Measurements from ENCODE around the gene RCN2. TPM values are rescaled to one million over a fixed set of nuclear protein-coding genes. Genes with fewer than 3 reads are reported as not detected.
"Not testable (repeated sequence)": the region's sequence is repeated elsewhere in the genome, so short reads cannot be mapped to it uniquely, and the experiment has no call there.

The RCN2 gene
- total and polyA plus RNA-seq, 2 of the 13 experiments (the other 11 are each of a cell fraction or from before 2014, with no cell fraction given), result 84.4 to 89.0 TPM

GRCh38 chr15:76899176-76899930 lies 32.2 kb upstream of the RCN2 start:
- CTCF ChIA-PET (ENCODE audit: low intra/inter-chr PET ratio, low total read pairs); POLR2A ChIA-PET; FAIRE-seq; H3K36me3 ChIP-seq (replicated peaks in 1 of 2; ENCODE audit: control insufficient read depth in 1 of 2, insufficient read depth in 2 of 2, low read length in 2 of 2); H3K4me3 ChIP-seq (replicated peaks in 1 of 3; ENCODE audit: insufficient read depth in 1 of 3, low read depth in 2 of 3, low read length in 3 of 3); H3K9me3 ChIP-seq (ENCODE audit: low read length); DNase-seq (ENCODE audit: low spot score); intact Hi-C loops (cut with micrococcal nuclease; ENCODE audit: unreplicated experiment); ATAC-seq; BruUV-seq (replicated peaks); H3K4me2 ChIP-seq (ENCODE audit: low read depth, low read length); H3K9ac ChIP-seq (ENCODE audit: insufficient read depth, low read depth, low read length); H3K27ac ChIP-seq (ENCODE audit: extremely low read length, insufficient read depth, low read length); H3K27me3 ChIP-seq (ENCODE audit: control insufficient read depth in 1 of 2, insufficient read depth in 2 of 2, low read length in 2 of 2); H4K20me1 ChIP-seq (ENCODE audit: insufficient read depth, low read length); in situ Hi-C loops (cut with HindIII; ENCODE audit: extremely low pct_ligation_motif_present, low pct_unique_long_range_greater_than_20kb); H2AFZ ChIP-seq (ENCODE audit: low read length): not testable (repeated sequence)
- H3K79me2 ChIP-seq (ENCODE audit: insufficient read depth, low read length), result peaks cover 12% of the 10 kb centered on the region
- TF ChIP-seq ZNF687 (CRISPR knock-in tag; IDR thresholded peaks at IDR 0.05), result peak; percentile 55
- TF ChIP-seq ZBTB38 (CRISPR knock-in tag; IDR thresholded peaks at IDR 0.05), result 0 out of 2 replicates have a peak, but pooled peaks have one; percentile 17
- peaks cover 39% of the 10 kb centered on the region for H3K4me1 ChIP-seq (ENCODE audit: insufficient read depth, low read length)
- WGBS (ENCODE audit: low lambda C conversion rate), result 91% methylated on average over 38 of the region's 39 CpGs

- DNase-seq (ENCODE audit: low spot score); H3K9ac ChIP-seq (ENCODE audit: insufficient read depth, low read depth, low read length); H3K9me3 ChIP-seq (ENCODE audit: low read length); FAIRE-seq; BruUV-seq (replicated peaks); H2AFZ ChIP-seq (ENCODE audit: low read length); H3K4me3 ChIP-seq (replicated peaks in 1 of 3; ENCODE audit: insufficient read depth in 1 of 3, low read depth in 2 of 3, low read length in 3 of 3); H3K36me3 ChIP-seq (replicated peaks in 1 of 2; ENCODE audit: control insufficient read depth in 1 of 2, insufficient read depth in 2 of 2, low read length in 2 of 2); ATAC-seq; H4K20me1 ChIP-seq (ENCODE audit: insufficient read depth, low read length); POLR2A ChIA-PET; H3K27me3 ChIP-seq (ENCODE audit: control insufficient read depth in 1 of 2, insufficient read depth in 2 of 2, low read length in 2 of 2); H3K27ac ChIP-seq (ENCODE audit: extremely low read length, insufficient read depth, low read length); CTCF ChIA-PET (ENCODE audit: low intra/inter-chr PET ratio, low total read pairs); H3K4me2 ChIP-seq (ENCODE audit: low read depth, low read length): not testable (repeated sequence)
- intact Hi-C loops (cut with micrococcal nuclease; ENCODE audit: unreplicated experiment), result loop anchor here (5.0 kb wide), 1 partner anchor 132 kb away; no protein-coding TSS in a partner anchor
- H3K4me1 ChIP-seq (ENCODE audit: insufficient read depth, low read length), result peaks cover 40% of the 10 kb centered on the region
- in situ Hi-C loops (cut with HindIII; ENCODE audit: extremely low pct_ligation_motif_present, low pct_unique_long_range_greater_than_20kb), result loop anchor here (10.0 kb wide), 1 partner anchor 135 kb away; no protein-coding TSS in a partner anchor
- no CpG with 5 or more reads among the region's 6 CpGs for WGBS (ENCODE audit: low lambda C conversion rate)
- H3K79me2 ChIP-seq (ENCODE audit: insufficient read depth, low read length), result peaks cover 12% of the 10 kb centered on the region
- TF ChIP-seq BCL6 (CRISPR knock-in tag; IDR thresholded peaks at IDR 0.05) (peak; percentile 60; the same call in 1 of the 2 replicates), PATZ1 (CRISPR knock-in tag; IDR thresholded peaks at IDR 0.05) (0 out of 2 replicates have a peak, but pooled peaks have one; percentile 21), RARA (CRISPR knock-in tag; IDR thresholded peaks at IDR 0.05) (peak; percentile 27; the same call in 1 of the 2 replicates), NCOA2 (CRISPR knock-in tag; IDR thresholded peaks at IDR 0.05) (0 out of 2 replicates have a peak, but pooled peaks have one; percentile 25), GATAD2A (CRISPR knock-in tag; IDR thresholded peaks at IDR 0.05) (peak; percentile 25; the same call in 1 of the 2 replicates), SP5 (CRISPR knock-in tag; IDR thresholded peaks at IDR 0.05; ENCODE audit: borderline replicate concordance, low read depth) (peak; percentile 64; the same call in 1 of the 2 replicates), ZNF652 (CRISPR knock-in tag; IDR thresholded peaks at IDR 0.05; ENCODE audit: borderline replicate concordance, low read depth) (peak; percentile 82), MIXL1 (CRISPR knock-in tag; IDR thresholded peaks at IDR 0.05) (0 out of 2 replicates have a peak, but pooled peaks have one; percentile 15), HNF4A (CRISPR knock-in tag; IDR thresholded peaks at IDR 0.05) (peak; percentile 17; the same call in 1 of the 2 replicates), PHF21A (CRISPR knock-in tag; IDR thresholded peaks at IDR 0.05) (0 out of 2 replicates have a peak, but pooled peaks have one; percentile 18)
These were observed 31.6 kb upstream of the RCN2 start for GRCh38 chr15:76899931-76900310.
